LNCAP (cell line): ENCODE measurements around the gene RASAL2.

Experiments
- TF ChIP-seq, protein P1 (sequence below): fragments of 450-650 bp; IDR thresholded peaks from 2 replicates; pipeline ENCODE4 v1.5.1; 2017; ENCODE audit warnings: mild to moderate bottlenecking

Gene RASAL2

DNA sequence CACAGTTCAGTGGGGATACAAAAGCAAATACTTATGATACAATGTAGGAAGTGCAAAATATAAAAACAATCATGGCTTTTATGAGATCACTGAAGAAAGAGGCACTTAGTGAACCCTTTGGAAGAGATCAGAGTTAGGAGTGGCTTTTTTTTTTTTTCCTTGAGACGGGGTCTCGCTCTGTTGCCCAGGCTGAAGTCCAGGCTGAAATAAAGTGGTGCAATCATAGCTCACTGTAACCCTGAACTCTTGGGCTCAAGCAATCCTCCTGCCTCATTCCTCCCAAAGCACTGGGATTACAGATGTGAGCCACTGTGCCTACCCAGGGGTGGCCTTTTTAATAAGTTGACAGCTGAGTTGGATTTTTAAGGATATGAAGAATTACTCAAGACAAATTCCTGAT lies 17.3 kb upstream of the RASAL2 start:
- TF ChIP-seq, protein P1, sequence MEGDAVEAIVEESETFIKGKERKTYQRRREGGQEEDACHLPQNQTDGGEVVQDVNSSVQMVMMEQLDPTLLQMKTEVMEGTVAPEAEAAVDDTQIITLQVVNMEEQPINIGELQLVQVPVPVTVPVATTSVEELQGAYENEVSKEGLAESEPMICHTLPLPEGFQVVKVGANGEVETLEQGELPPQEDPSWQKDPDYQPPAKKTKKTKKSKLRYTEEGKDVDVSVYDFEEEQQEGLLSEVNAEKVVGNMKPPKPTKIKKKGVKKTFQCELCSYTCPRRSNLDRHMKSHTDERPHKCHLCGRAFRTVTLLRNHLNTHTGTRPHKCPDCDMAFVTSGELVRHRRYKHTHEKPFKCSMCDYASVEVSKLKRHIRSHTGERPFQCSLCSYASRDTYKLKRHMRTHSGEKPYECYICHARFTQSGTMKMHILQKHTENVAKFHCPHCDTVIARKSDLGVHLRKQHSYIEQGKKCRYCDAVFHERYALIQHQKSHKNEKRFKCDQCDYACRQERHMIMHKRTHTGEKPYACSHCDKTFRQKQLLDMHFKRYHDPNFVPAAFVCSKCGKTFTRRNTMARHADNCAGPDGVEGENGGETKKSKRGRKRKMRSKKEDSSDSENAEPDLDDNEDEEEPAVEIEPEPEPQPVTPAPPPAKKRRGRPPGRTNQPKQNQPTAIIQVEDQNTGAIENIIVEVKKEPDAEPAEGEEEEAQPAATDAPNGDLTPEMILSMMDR: no peak

DNA sequence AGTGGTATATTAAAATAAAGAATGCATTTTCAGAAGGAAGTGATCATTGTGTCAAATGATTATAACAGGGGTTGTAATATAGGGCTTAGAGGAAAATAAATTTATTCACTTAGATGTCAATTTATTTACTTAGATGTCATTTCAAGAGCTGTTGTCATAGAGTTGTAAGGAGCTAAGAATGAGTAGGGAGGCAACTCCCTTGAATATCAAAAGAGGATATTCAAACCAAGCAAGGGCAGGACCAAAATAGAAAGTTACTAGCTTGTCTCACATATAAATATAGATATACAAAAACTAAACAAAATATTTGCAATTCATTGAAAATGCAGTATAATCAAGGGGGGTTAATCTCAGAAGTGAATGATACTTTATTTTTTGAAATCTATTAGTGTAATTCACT lies 16.0 kb upstream of the RASAL2 start:
- TF ChIP-seq, protein P1: no peak

DNA sequence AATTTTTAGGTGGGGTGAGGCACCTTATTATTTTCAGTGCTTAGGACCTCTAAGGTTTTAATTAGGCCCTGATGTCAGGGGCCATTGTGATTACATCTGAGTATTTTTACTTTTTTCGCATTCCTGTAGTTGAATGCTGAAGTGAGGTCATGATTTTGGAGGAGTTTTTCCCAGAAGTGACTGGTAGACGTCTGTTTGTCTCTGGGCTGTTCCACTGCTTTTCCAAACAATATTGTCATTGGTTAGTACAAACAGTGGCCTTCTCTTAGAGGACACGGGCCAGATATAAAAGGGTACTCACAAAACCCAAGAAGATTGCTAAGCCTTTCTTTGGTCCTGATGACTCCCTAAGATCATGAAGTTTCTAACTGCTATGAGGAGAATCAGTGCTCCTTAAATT lies 7.6 kb upstream of the RASAL2 start:
- TF ChIP-seq, protein P1: no peak

DNA sequence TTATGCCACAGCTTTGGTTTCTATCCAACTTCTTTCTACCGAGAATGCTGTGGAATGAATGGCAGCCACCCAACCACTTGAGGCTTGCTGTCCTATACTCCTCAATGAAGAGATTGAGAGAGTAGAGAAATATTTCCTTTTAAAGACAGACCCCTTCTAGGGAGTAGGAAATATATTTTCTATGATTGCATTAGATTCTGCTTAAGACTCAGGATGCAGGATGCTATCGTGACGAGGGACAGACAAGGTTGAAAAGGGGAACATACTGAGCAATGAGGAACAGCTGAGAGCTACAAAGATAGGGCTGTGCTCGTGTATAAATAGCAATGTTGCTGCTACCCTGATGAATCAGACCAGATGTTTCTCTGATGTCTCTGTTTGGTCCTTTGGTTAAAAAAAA lies 7.1 kb upstream of the RASAL2 start:
- TF ChIP-seq, protein P1: no peak

DNA sequence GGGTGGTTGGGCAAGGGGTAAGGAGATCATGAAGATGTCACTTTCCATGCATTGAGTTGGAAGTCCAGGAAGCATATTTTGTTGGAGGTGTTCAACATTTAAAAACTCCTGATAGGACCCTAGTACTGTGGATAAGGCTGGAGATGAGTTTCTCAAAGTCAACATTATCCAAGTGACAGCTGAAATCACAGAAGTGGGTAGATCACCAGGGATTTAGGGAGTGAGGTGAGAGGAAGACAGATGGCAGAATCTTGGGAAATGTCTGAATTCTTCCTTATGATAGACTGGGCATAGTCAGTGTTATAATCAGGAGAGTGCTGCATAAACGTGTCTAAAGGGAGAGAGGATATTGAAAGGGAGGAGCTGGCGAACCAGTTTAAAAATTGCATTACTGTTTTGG lies 5.3 kb upstream of the RASAL2 start:
- TF ChIP-seq, protein P1: no peak

DNA sequence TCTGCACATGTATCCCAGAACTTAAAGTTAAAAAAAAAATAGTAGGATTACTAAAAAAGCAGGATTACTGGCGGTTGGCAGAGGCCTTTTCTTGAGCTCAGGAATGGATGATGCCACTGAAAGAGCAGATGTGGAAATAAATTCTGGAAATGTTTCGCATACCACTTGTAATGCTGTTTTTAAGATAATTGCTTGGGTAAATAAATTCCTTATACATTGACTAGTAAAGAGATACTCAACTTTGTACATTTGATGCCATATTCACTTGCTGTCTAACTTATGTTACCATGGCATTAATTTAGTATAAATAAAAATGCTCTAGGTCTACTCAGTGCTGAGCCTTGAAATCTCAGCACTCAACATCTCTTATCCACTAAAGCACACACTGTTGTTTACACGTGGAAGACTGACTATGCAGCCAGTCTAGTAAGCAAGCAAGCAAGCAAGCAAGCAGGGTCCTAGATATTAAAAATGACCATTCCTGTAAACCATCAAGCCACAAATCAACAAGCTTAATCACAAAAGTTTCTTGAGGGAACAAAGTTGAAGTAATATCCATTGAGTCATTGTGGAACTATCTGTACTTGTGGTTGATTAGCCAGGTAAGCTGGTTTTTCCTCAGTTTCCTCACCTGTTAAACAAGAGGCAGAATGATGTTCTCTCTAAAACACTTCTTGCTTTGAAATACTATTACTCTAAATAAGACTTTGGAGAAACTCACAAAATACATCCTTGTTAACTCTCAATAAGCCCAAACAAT lies 1.7 kb upstream of the RASAL2 start:
- TF ChIP-seq, protein P1: no peak

DNA sequence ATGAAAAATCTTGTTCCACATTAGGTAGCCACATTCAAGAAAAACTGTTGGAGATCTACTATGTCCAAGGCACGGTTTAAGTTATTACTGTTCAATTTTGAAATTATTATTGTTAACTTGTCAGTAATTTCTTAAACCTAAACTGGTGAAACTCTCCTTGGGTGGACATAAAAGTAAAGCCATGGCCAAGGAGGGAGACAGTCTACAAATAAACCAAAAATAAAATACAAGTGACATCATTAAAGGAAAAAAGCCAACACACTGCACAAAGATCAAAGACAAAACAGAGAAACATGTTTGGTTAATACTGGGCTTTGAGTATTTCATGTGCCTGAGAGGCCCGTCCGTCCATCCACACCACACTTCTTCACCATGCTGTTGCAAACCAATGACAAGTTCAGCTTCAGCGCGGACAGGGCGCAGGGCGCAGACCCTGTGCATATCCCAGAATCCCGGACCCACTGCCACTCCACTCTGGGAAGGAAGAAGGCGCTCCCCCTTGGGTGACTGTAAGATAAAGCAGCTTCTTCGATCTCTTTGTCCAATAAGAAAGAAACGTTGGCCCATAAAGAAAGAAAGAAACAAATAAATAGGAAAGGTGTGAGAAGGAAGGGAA lies 918 bp upstream of the RASAL2 start:
- TF ChIP-seq, protein P1: no peak
